H1 (cell line): Measurements from ENCODE around the gene PSPN. TPM values are rescaled to one million over a fixed set of nuclear protein-coding genes. Genes with fewer than 3 reads are reported as not detected.

Experiments used
- CTCF ChIA-PET: fragments of 300-600 bp; sonication (Branson Sonifier 250); formaldehyde crosslinking; loops from one replicate; lab custom pipeline; 2021; ENCODE audit not compliant: partially characterized antibody; lab: Charles Lee
- POLR2A ChIA-PET: fragments of 300-600 bp; sonication (Branson Sonifier 250); formaldehyde crosslinking; loops from one replicate; lab custom pipeline; 2021; ENCODE audit warnings: inconsistent platforms; ENCODE audit not compliant: partially characterized antibody; lab: Charles Lee
- DNase-seq, 2 experiments: peaks; one replicate each; pipeline versions ENCODE4 v3.0.0 to v3.0.0-alpha.2; 2010 to 2022; ENCODE audit warnings: low spot score in 2 of 2, low read depth in 1 of 2, mixed read lengths in 1 of 2
- FAIRE-seq: peaks from 2 replicates; lab custom pipeline; 2011; peaks lifted over from hg19 to GRCh38; lab: Jason Lieb, UNC
- H2AFZ ChIP-seq: 2 replicates; pipeline ENCODE4 v1.8.1; 2012; ENCODE audit warnings: low read length, inconsistent platforms
- H2AK5ac ChIP-seq: 2 replicates; pipeline ENCODE4 v1.6.1; 2013; ENCODE audit warnings: low read depth, low read length
- H2BK120ac ChIP-seq: replicated peaks from 2 replicates; pipeline ENCODE3; 2013; ENCODE audit warnings: low read depth, low read length, inconsistent platforms
- H2BK12ac ChIP-seq: 2 replicates; pipeline ENCODE4 v1.6.1; 2013; ENCODE audit warnings: low read depth, low read length
- H2BK15ac ChIP-seq: 2 replicates; pipeline ENCODE4 v1.6.1; 2013; ENCODE audit warnings: low read length
- H2BK20ac ChIP-seq: 2 replicates; pipeline ENCODE4 v1.6.1; 2013; ENCODE audit warnings: low read length
- H2BK5ac ChIP-seq: 2 replicates; pipeline ENCODE4 v1.6.1; 2013; ENCODE audit warnings: low read depth, low read length
- H3K14ac ChIP-seq: 2 replicates; pipeline ENCODE4 v1.6.1; 2013; ENCODE audit warnings: inconsistent platforms; ENCODE audit not compliant: insufficient read length
- H3K18ac ChIP-seq: 2 replicates; pipeline ENCODE4 v1.6.1; 2013; ENCODE audit warnings: low read length; ENCODE audit errors: extremely low read depth
- H3K23ac ChIP-seq: 2 replicates; pipeline ENCODE4 v1.6.1; 2013; ENCODE audit warnings: inconsistent platforms; ENCODE audit not compliant: insufficient read length
- H3K23me2 ChIP-seq: 2 replicates; pipeline ENCODE4 v1.6.1; 2013; ENCODE audit warnings: low read depth, low read length
- H3K27ac ChIP-seq: 2 replicates; pipeline ENCODE4 v1.6.1; 2011; ENCODE audit warnings: low read depth, low read length, inconsistent platforms
- H3K27me3 ChIP-seq, 4 experiments: replicated peaks in 1 of 4; 1 replicate in 1 of 4; 2 replicates in 3 of 4; pipeline versions ENCODE4 v1.6.1 to v1.8.1; 2011 to 2013; ENCODE audit warnings: low read length in 3 of 4, mild to moderate bottlenecking in 3 of 4, inconsistent platforms in 2 of 4, mixed read lengths in 2 of 4, moderate library complexity in 1 of 4; ENCODE audit not compliant: control insufficient read depth in 3 of 4, insufficient read depth in 3 of 4; ENCODE audit errors: extremely low read depth in 1 of 4
- H3K36me3 ChIP-seq, 4 experiments: 2 replicates each; pipeline versions ENCODE4 v1.6.1 to v1.8.1; 2011 to 2013; ENCODE audit warnings: mild to moderate bottlenecking in 4 of 4, low read length in 3 of 4, moderate library complexity in 2 of 4, control low read depth in 1 of 4, inconsistent platforms in 1 of 4; ENCODE audit not compliant: insufficient read depth in 4 of 4, control insufficient read depth in 2 of 4
- H3K4ac ChIP-seq: replicated peaks from 2 replicates; pipeline ENCODE3; 2013; ENCODE audit warnings: low read length, low read depth, mixed read lengths, inconsistent platforms; ENCODE audit not compliant: insufficient read length
- H3K4me1 ChIP-seq, 4 experiments: replicated peaks in 1 of 4; 1 replicate in 1 of 4; 2 replicates in 3 of 4; pipeline versions ENCODE4 v1.6.1 to v1.8.1; 2011 to 2013; ENCODE audit warnings: low read length in 3 of 4, inconsistent platforms in 2 of 4, mixed read lengths in 1 of 4; ENCODE audit not compliant: insufficient read depth in 4 of 4, control insufficient read depth in 3 of 4
- H3K4me2 ChIP-seq, 2 experiments: 2 replicates each; pipeline versions ENCODE4 v1.6.1 to v1.8.1; 2011 to 2013; ENCODE audit warnings: low read depth in 2 of 2, low read length in 2 of 2, control low read depth in 1 of 2, inconsistent platforms in 1 of 2, mild to moderate bottlenecking in 1 of 2; ENCODE audit not compliant: insufficient read depth in 1 of 2
- H3K4me3 ChIP-seq, 4 experiments: fragments of 200-600, 300-600 bp in 1 of 4; sonication (generic), shearing (Covaris generic), sonication (Bioruptor Twin) in 1 of 4; 2 replicates each; pipeline versions ENCODE4 v1.5.1 to v1.8.1; 2011 to 2016; ENCODE audit warnings: low read length in 4 of 4, low read depth in 3 of 4, control low read depth in 2 of 4, inconsistent platforms in 2 of 4, mild to moderate bottlenecking in 2 of 4, mixed read lengths in 1 of 4, moderate library complexity in 1 of 4; ENCODE audit not compliant: insufficient read depth in 2 of 4; ENCODE audit errors: extremely low read depth in 1 of 4
- H3K56ac ChIP-seq: replicated peaks from 2 replicates; pipeline ENCODE3; 2013; ENCODE audit warnings: low read depth, mild to moderate bottlenecking, mixed read lengths, low read length, inconsistent platforms; ENCODE audit not compliant: insufficient read length
- H3K79me1 ChIP-seq: 2 replicates; pipeline ENCODE4 v1.6.1; 2013; ENCODE audit warnings: low read depth, low read length, control low read depth
- H3K79me2 ChIP-seq, 2 experiments: 2 replicates each; pipeline versions ENCODE4 v1.6.1 to v1.8.1; 2012 to 2013; ENCODE audit warnings: low read length in 2 of 2, mild to moderate bottlenecking in 2 of 2, inconsistent platforms in 1 of 2; ENCODE audit not compliant: insufficient read depth in 2 of 2, control insufficient read depth in 1 of 2
- H3K9ac ChIP-seq, 4 experiments: replicated peaks in 1 of 4; 1 replicate in 1 of 4; 2 replicates in 3 of 4; pipeline versions ENCODE4 v1.6.1 to v1.8.1; 2011 to 2013; ENCODE audit warnings: low read depth in 3 of 4, low read length in 3 of 4, control low read depth in 2 of 4, mild to moderate bottlenecking in 2 of 4, moderate library complexity in 2 of 4, inconsistent platforms in 1 of 4; ENCODE audit errors: extremely low read depth in 1 of 4
- H3K9me3 ChIP-seq, 2 experiments: 2 replicates each; pipeline versions ENCODE4 v1.6.1 to v1.8.1; 2012 to 2013; ENCODE audit warnings: mild to moderate bottlenecking in 2 of 2, moderate library complexity in 2 of 2, control low read depth in 1 of 2, inconsistent platforms in 1 of 2, low read depth in 1 of 2, low read length in 1 of 2, mixed read lengths in 1 of 2; ENCODE audit not compliant: insufficient read depth in 2 of 2
- H4K20me1 ChIP-seq, 2 experiments: replicated peaks in 1 of 2; 2 replicates each; pipeline versions ENCODE3 to v1.8.1; 2011 to 2013; ENCODE audit warnings: inconsistent platforms in 2 of 2, low read length in 2 of 2, mild to moderate bottlenecking in 1 of 2; ENCODE audit not compliant: insufficient read depth in 2 of 2, control insufficient read depth in 1 of 2
- H4K5ac ChIP-seq: 2 replicates; pipeline ENCODE4 v1.6.1; 2013; ENCODE audit warnings: low read length, low read depth, mixed read lengths, inconsistent platforms; ENCODE audit not compliant: insufficient read length
- H4K8ac ChIP-seq: 2 replicates; pipeline ENCODE4 v1.8.0; 2013; ENCODE audit warnings: mild to moderate bottlenecking, moderate library complexity, low read length, inconsistent platforms; ENCODE audit not compliant: insufficient read depth; ENCODE audit errors: extremely low read depth
- H4K91ac ChIP-seq: replicated peaks from 2 replicates; pipeline ENCODE3; 2013; ENCODE audit warnings: low read length, mixed read lengths, inconsistent platforms; ENCODE audit not compliant: insufficient read length
- ASH2L ChIP-seq: fragments of 200-600, 300-600 bp; sonication (generic); IDR thresholded peaks from one replicate; pipeline ENCODE4 v1.7.1; 2017; ENCODE audit warnings: low read length
- BRCA1 ChIP-seq: IDR thresholded peaks from 2 replicates; pipeline ENCODE4 v1.6.1; 2012; ENCODE audit warnings: low read depth, low read length, improper control_type of control experiment
- CEBPB ChIP-seq: IDR thresholded peaks from 2 replicates; pipeline ENCODE4 v1.6.1; 2012; ENCODE audit warnings: low read depth, low read length
- PHF8 ChIP-seq: fragments of 200-600 bp; sonication (generic); conservative IDR thresholded peaks from 2 replicates; pipeline ENCODE4 v1.7.1; 2012; ENCODE audit warnings: low read depth, mild to moderate bottlenecking, inconsistent platforms, low read length, moderate library complexity
- WGBS, 2 experiments: shearing (Covaris generic) in 1 of 2; methylation state at CpG; one replicate each; pipeline versions ENCODE4 v1.1.6 to v1.1.7; 2013 to 2015; ENCODE audit warnings: low lambda C conversion rate in 2 of 2, mixed read lengths in 2 of 2, inconsistent platforms in 1 of 2, low coverage in 1 of 2, missing lambda C conversion rate in 1 of 2; ENCODE audit not compliant: insufficient replicate concordance in 2 of 2, insufficient coverage in 1 of 2, insufficient read length in 1 of 2; ENCODE audit errors: extremely low coverage in 1 of 2, missing lambda C conversion rate in 1 of 2; 5-methylcytosine and 5-hydroxymethylcytosine counted together
- polyA plus RNA-seq, 7 experiments: library from polyadenylated mRNA; depleted of rRNA in 3 of 7; stranded (reverse) in 5 of 7; unstranded in 2 of 7; fragments of >200 nt in 5 of 7; fragments of 200-250 nt in 2 of 7; gene quantifications; 1 replicate in 5 of 7; 2 replicates in 1 of 7; 4 replicates in 1 of 7; pipeline versions ENCODE4 v1.2.1 to v1.2.3, GENCODE V29; 2011 to 2013; ENCODE audit warnings: missing spikeins in 2 of 7, mixed read lengths in 2 of 7
- total RNA-seq: library from RNA; stranded (reverse); fragmentation: NEBNext Ultra II Directional; extraction: Animal tissue kit (Norgen Biotek cat#: 25700); gene quantifications from 2 replicates; pipeline ENCODE4 v1.2.1, GENCODE V29; 2021

Gene PSPN
- total and polyA plus RNA-seq, 2 of the 8 experiments (the other 6 are each of a cell fraction or from before 2014, with no cell fraction given): 1.0 to 2.1 TPM

- H3K36me3 ChIP-seq: no peaks in the 10 kb centered on the region
- no peak within 1 kb of the TSS for H2BK15ac ChIP-seq
- no peak within 1 kb of the TSS for H2BK120ac ChIP-seq
- H3K23me2 ChIP-seq: no peaks in the 10 kb centered on the region
- no peak within 1 kb of the TSS for H3K56ac ChIP-seq
- DNase-seq: no peak
- H4K5ac ChIP-seq: no peak within 1 kb of the TSS
- no peak within 1 kb of the TSS for H4K91ac ChIP-seq
- no peak within 1 kb of the TSS for H2BK12ac ChIP-seq
- no peak within 1 kb of the TSS for H2BK5ac ChIP-seq
- H3K9ac ChIP-seq: no peak within 1 kb of the TSS
- no peak within 1 kb of the TSS for H3K4me3 ChIP-seq
- no peaks in the 10 kb centered on the region for H3K27me3 ChIP-seq
- H2AFZ ChIP-seq: 0 out of 2 replicates have a peak within 1 kb of the TSS, but pooled peaks have one; percentile 32
- H3K4me1 ChIP-seq: no peaks in the 10 kb centered on the region
- H3K4me2 ChIP-seq: no peak within 1 kb of the TSS
- no peak within 1 kb of the TSS for H3K18ac ChIP-seq
- 86% methylated on average over 14 of the region's 17 CpGs; no CpG with 5 or more reads in 1 of the 2 experiments for WGBS, 2 experiments
- ChIA-PET CTCF (interaction anchor here (0.9 to 1.8 kb wide), 2 partner anchors 21 to 148 kb away, joined by 3 to 5 read pairs; partner anchors contain the start of gene DENND1C), POLR2A (no interaction called here)
- peak within 1 kb of the TSS; percentile 35; the same call in 1 of the 2 replicates for H4K8ac ChIP-seq
- no peaks in the 10 kb centered on the region for H3K79me2 ChIP-seq
- no peaks in the 10 kb centered on the region for H4K20me1 ChIP-seq
- H3K23ac ChIP-seq: no peak within 1 kb of the TSS
- no peak within 1 kb of the TSS for H2AK5ac ChIP-seq
- H3K27ac ChIP-seq: no peak within 1 kb of the TSS
- no peaks in the 10 kb centered on the region for H3K79me1 ChIP-seq
- H3K4ac ChIP-seq: no peak within 1 kb of the TSS
- H2BK20ac ChIP-seq: no peak within 1 kb of the TSS
- H3K14ac ChIP-seq: no peak within 1 kb of the TSS
- no peak for FAIRE-seq
- H3K9me3 ChIP-seq: no peaks in the 10 kb centered on the region; a peak in 2 of 4 replicates
- TF ChIP-seq ASH2L (no peak), BRCA1 (no peak), PHF8 (no peak), CEBPB (no peak)
Observed at GRCh38 chr19:6333439-6333838, 42.3 kb downstream of the PSPN start, which contains the start of gene ACER1. ACER1 (minus strand) TSS chr19:6333612; CDS start chr19:6333551, 61 bp downstream.
